CD4-positive, alpha-beta T cell treated with Interleukin-15 for 4 hours (primary cell): ENCODE results near the gene GEN1.
"Not testable (repeated sequence)": the region's sequence is repeated elsewhere in the genome, so short reads cannot be mapped to it uniquely, and the experiment has no call there.

Experiments
- DNase-seq: peaks from one replicate; pipeline ENCODE4 v3.0.0-alpha.2; 2020; ENCODE audit warnings: low spot score

The GEN1 gene

GRCh38 chr2:17799301-17800120 lies 45.6 kb downstream of the GEN1 start:
- no peak for DNase-seq

GRCh38 chr2:17800219-17800618 lies 46.3 kb downstream of the GEN1 start:
- DNase-seq = no peak

GRCh38 chr2:17800693-17801458 lies 46.9 kb downstream of the GEN1 start:
- no peak for DNase-seq

GRCh38 chr2:17803497-17803896 lies 49.6 kb downstream of the GEN1 start:
- DNase-seq = no peak

- DNase-seq = no peak
Measured at GRCh38 chr2:17804358-17804757, 50.4 kb downstream of the GEN1 start.

- no peak for DNase-seq
Measured at GRCh38 chr2:17805166-17805565, 51.2 kb downstream of the GEN1 start.

- DNase-seq = no peak
Measured at GRCh38 chr2:17805717-17806363, 51.9 kb downstream of the GEN1 start.

- DNase-seq = no peak
Measured at GRCh38 chr2:17813010-17813741, 59.2 kb downstream of the GEN1 start.

GRCh38 chr2:17813742-17814473 lies 60.0 kb downstream of the GEN1 start:
- no peak for DNase-seq

GRCh38 chr2:17814601-17815000 lies 60.7 kb downstream of the GEN1 start:
- DNase-seq = no peak

GRCh38 chr2:17815468-17816184 lies 61.7 kb downstream of the GEN1 start:
- no peak for DNase-seq

- no peak for DNase-seq
Measured at GRCh38 chr2:17816396-17817245, 62.7 kb downstream of the GEN1 start, which contains the start of gene MSGN1. Gene MSGN1, plus strand, starts transcription at chr2:17816460. Its CDS starts 59 bp downstream, at chr2:17816519.

GRCh38 chr2:17818235-17818815 lies 64.4 kb downstream of the GEN1 start:
- no peak for DNase-seq

- no peak for DNase-seq
Measured at GRCh38 chr2:17821080-17821479, 67.1 kb downstream of the GEN1 start.

- no peak for DNase-seq
Measured at GRCh38 chr2:17821535-17822444, 67.9 kb downstream of the GEN1 start.

GRCh38 chr2:17822445-17823117 lies 68.6 kb downstream of the GEN1 start:
- no peak for DNase-seq

- not testable (repeated sequence) for DNase-seq
Measured at GRCh38 chr2:17823646-17824045, 69.7 kb downstream of the GEN1 start.

GRCh38 chr2:17827316-17827715 lies 73.4 kb downstream of the GEN1 start:
- no peak for DNase-seq
